Liver (tissue), 3 donors: Measurements from ENCODE around the gene RAD51.

ENCODE experiments used
- FOXA2 ChIP-seq: IDR thresholded peaks from 2 replicates; pipeline ENCODE4 v1.6.1; 2016; ENCODE audit warnings: antibody characterized with exemption
- JUND ChIP-seq, 2 donors: IDR thresholded peaks; 2 replicates each; pipeline ENCODE4 v1.6.1; 2016; ENCODE audit warnings: antibody characterized with exemption in 2 of 2
- RAD21 ChIP-seq, 2 donors: IDR thresholded peaks; 2 replicates each; pipeline ENCODE4 v1.6.1; 2016; ENCODE audit warnings: antibody characterized with exemption in 2 of 2, mild to moderate bottlenecking in 2 of 2
- TAF1 ChIP-seq: conservative IDR thresholded peaks from 2 replicates; pipeline ENCODE4 v1.6.1; 2016; ENCODE audit warnings: antibody characterized with exemption, mild to moderate bottlenecking
- TF ChIP-seq, protein P1 (sequence below): fragments of 150-350 bp; IDR thresholded peaks from 2 replicates; pipeline ENCODE4 v1.5.1; 2017; ENCODE audit warnings: improper control_type of control experiment, low read depth, low read length; ENCODE audit not compliant: missing input control
- donor health status: healthy.
- donor health status: healthy.

DNA sequence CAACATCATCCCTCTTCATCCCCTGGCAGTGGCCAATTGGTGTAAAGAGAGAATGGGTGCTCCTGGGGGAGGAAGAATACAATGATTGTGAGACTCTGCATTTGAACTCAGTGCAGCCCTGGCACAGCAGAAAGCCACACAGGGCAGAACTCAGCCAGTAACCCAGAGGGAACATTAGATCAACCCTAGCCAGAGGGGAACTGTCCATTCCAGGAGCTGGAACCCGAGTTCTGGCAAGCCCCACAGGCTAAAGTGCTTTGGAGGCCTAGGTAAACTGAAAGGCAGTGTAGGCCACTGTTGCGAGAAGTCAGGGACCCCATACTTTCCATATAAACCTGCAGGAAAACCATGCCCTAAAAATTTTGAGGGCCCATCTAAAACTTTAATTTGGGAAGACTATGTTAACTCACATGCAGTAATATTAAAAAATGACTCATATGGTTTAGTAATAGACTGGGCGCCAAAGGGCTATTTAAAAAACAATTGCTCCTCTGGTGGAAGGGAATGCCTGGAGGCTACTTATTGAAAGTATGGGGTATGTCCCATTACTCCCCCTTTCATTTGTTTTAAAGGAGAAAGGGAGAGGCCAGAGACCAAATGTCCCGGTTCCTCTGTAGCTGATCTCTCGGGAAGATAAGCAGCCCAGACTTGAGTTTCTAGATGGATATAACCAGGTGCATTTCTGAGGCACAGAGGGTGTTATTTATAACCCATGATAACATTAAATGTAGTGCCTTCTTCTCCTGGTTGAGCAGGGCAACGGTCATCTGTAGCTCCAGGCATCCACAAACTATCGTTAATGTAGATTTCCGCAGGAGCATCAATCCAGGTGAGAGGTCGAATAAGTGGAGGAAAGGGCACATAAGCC, 5.8 kb upstream of the RAD51 start:
- TF ChIP-seq, protein P1, sequence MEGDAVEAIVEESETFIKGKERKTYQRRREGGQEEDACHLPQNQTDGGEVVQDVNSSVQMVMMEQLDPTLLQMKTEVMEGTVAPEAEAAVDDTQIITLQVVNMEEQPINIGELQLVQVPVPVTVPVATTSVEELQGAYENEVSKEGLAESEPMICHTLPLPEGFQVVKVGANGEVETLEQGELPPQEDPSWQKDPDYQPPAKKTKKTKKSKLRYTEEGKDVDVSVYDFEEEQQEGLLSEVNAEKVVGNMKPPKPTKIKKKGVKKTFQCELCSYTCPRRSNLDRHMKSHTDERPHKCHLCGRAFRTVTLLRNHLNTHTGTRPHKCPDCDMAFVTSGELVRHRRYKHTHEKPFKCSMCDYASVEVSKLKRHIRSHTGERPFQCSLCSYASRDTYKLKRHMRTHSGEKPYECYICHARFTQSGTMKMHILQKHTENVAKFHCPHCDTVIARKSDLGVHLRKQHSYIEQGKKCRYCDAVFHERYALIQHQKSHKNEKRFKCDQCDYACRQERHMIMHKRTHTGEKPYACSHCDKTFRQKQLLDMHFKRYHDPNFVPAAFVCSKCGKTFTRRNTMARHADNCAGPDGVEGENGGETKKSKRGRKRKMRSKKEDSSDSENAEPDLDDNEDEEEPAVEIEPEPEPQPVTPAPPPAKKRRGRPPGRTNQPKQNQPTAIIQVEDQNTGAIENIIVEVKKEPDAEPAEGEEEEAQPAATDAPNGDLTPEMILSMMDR, result no peak
- TF ChIP-seq JUND (IDR thresholded peaks at IDR 0.05) (no peak), TAF1 (no peak), RAD21 (IDR thresholded peaks at IDR 0.05) (no peak), FOXA2 (no peak)
